Measurements from ENCODE around the gene SMARCD3. TPM values are rescaled to one million over a fixed set of nuclear protein-coding genes. Genes with fewer than 3 reads are reported as not detected.
A peak's percentile ranks its signal among the peaks of the same experiment; 100 is the strongest.

SMARCD3 gene
- total RNA-seq, 4 donors from 2014 or later, result 42.2 to 56.7 (median 47.2) TPM

- WGBS, 2 donors, result 55 to 66% methylated on average over 14 to 17 of the region's 17 CpGs
- Histone ChIP-seq H3K27ac (no peak overlapping the region), H3K9me3 (no peaks in the 10 kb centered on the region), H3K4me1 (peaks cover 25 to 48% of the 10 kb centered on the region in 2 donors), H3K27me3 (no peaks in the 10 kb centered on the region), H3K36me3 (peaks cover 8 to 18% of the 10 kb centered on the region in 2 donors), H3K4me3 (replicated peaks in 1 of 3) (no peak overlapping the region)
- intact Hi-C loops (cut with DNase I), result loop anchor here (2.0 kb wide), 1 partner anchor 59 kb away; no protein-coding TSS in a partner anchor
- TF ChIP-seq CTCF (IDR thresholded peaks at IDR 0.05) (no peak), POLR2A (IDR thresholded peaks at IDR 0.05) (no peak)
- peak; percentile 27 to 38 for DNase-seq
Measured at GRCh38 chr7:151243408-151244195, 4.9 kb downstream of the SMARCD3 start.

GRCh38 chr7:151243045-151243349 is 5.5 kb downstream of the SMARCD3 start:
- no peak for TF ChIP-seq CTCF (IDR thresholded peaks at IDR 0.05)
- TF ChIP-seq POLR2A (IDR thresholded peaks at IDR 0.05), result no peak
- H3K9me3 ChIP-seq, result no peaks in the 10 kb centered on the region
- no peaks in the 10 kb centered on the region for H3K27me3 ChIP-seq
- intact Hi-C loops (cut with DNase I), result no loop called here
- peaks cover 14 to 25% of the 10 kb centered on the region in 2 donors for H3K36me3 ChIP-seq
- no peak for DNase-seq
- H3K4me1 ChIP-seq, result peaks cover 24 to 48% of the 10 kb centered on the region in 2 donors
- 55 to 59% methylated on average over 2 of the region's 2 CpGs for WGBS, 2 donors
- H3K4me3 ChIP-seq (replicated peaks in 1 of 3), result no peak overlapping the region
- no peak overlapping the region for H3K27ac ChIP-seq

GRCh38 chr7:151242159-151243044 is 6.1 kb downstream of the SMARCD3 start:
- Histone ChIP-seq H3K36me3 (peaks cover 20 to 30% of the 10 kb centered on the region in 2 donors), H3K4me1 (peaks cover 18 to 43% of the 10 kb centered on the region in 2 donors), H3K4me3 (replicated peaks in 1 of 3) (no peak overlapping the region), H3K27me3 (no peaks in the 10 kb centered on the region), H3K27ac (no peak overlapping the region), H3K9me3 (no peaks in the 10 kb centered on the region)
- no peak for DNase-seq
- intact Hi-C loops (cut with DNase I), result no loop called here
- WGBS, 2 donors, result 73 to 81% methylated on average over 19 of the region's 20 CpGs
- TF ChIP-seq POLR2A (IDR thresholded peaks at IDR 0.05) (no peak), CTCF (IDR thresholded peaks at IDR 0.05) (no peak)

- peaks cover 25 to 35% of the 10 kb centered on the region in 2 donors for H3K36me3 ChIP-seq
- DNase-seq, result no peak
- peaks cover 12 to 36% of the 10 kb centered on the region in 2 donors for H3K4me1 ChIP-seq
- H3K9me3 ChIP-seq, result no peaks in the 10 kb centered on the region
- 91 to 100% methylated on average over 4 to 5 of the region's 9 CpGs for WGBS, 2 donors
- H3K27me3 ChIP-seq, result no peaks in the 10 kb centered on the region
- no peak for TF ChIP-seq CTCF (IDR thresholded peaks at IDR 0.05)
- TF ChIP-seq POLR2A (IDR thresholded peaks at IDR 0.05), result no peak
- H3K4me3 ChIP-seq (replicated peaks in 1 of 3), result no peak overlapping the region
- intact Hi-C loops (cut with DNase I), result no loop called here
- no peak overlapping the region for H3K27ac ChIP-seq
Measured at GRCh38 chr7:151241755-151242096, 6.8 kb downstream of the SMARCD3 start.

All from thyroid gland (tissue), 4 donors.